ENCODE data around the gene ARSG. TPM values are rescaled to one million over a fixed set of nuclear protein-coding genes. Genes with fewer than 3 reads are reported as not detected.

The ARSG gene
- total RNA-seq, 2 experiments from 2014 or later, result 26.1 to 53.0 TPM

DNA sequence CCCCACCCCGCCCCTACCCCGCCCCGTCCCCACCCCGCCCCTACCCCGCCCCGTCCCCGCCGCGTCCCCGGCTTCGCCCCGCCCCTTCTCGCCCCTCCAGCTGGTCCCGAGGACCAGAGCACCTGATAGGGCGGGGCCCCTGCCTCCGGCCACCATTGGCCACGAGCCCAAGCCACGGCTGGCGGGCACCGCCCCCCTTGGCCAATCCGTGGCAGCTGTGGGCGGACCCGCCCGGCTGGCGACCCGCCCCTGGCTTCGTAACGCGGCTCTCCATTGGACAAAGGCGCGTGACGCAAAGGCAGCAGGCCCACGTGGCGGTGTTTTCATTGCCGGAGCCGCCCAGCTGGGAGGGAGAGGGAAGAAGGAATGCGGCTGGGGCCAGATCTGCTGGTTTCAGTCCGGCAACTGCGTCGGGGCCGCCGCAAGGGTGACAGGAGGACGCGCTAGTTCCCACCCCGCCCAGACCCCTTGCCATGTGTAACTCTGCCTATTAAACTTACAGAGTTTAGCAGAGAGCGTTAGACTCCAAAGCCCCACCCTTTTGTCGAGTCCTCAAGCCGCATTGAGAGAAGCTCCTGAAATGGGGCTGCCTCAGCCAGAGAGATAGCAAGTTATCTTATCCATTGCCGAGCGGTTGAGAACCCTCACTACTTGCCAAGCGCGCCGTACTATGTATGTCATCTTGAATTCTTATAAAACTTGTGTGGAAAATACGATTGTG is 166.4 kb downstream of the ARSG start:
- intact Hi-C loops (cut with micrococcal nuclease; ENCODE audit: unreplicated experiment), result loop anchor here (1.0 to 2.0 kb wide), 3 partner anchors 16 to 275 kb away; partner anchors contain the start of genes ARSG and SLC16A6
- ChIA-PET POLR2A (interaction anchor here (0.5 to 7.6 kb wide), 33 partner anchors 9 to 865 kb away, joined by 3 to 138 read pairs (median 6); partner anchors contain the start of genes AMZ2, ARSG and SLC16A6), CTCF (ENCODE audit: unreplicated experiment) (interaction anchor here (0.5 to 1.2 kb wide), 8 partner anchors 8 to 285 kb away, joined by 3 to 8 read pairs (median 4); no protein-coding TSS in a partner anchor)
- Histone ChIP-seq H4K20me1 (ENCODE audit: insufficient read depth, low read length) (no peaks in the 10 kb centered on the region), H3K36me3 (ENCODE audit: insufficient read depth, low read length) (no peaks in the 10 kb centered on the region), H2AFZ (ENCODE audit: low read length) (peak overlapping the region; percentile 84; the same call in 1 of the 2 replicates), H3K9me2 (ENCODE audit: insufficient read depth, low read length) (no peaks in the 10 kb centered on the region), H3K4me2 (ENCODE audit: low read length) (peak overlapping the region; percentile 92), H3K27ac (ENCODE audit: low read depth, low read length, poor library complexity, severe bottlenecking) (peak overlapping the region; percentile 83), H3K9me3 (ENCODE audit: low read length) (no peaks in the 10 kb centered on the region), H3K4me1 (ENCODE audit: insufficient read depth, low read length, poor library complexity, severe bottlenecking) (peaks cover 73% of the 10 kb centered on the region), H3K79me2 (ENCODE audit: insufficient read depth, low read depth, low read length) (peaks cover 7% of the 10 kb centered on the region; the same call in 1 of the 2 replicates), H3K4me3 (ENCODE audit: low read depth, low read length, poor library complexity, severe bottlenecking) (peak overlapping the region; percentile 67)
- BruUV-seq (replicated peaks), result no TSS peak
- peak; percentile 100 for DNase-seq (ENCODE audit: low spot score)
- no peak for TF ChIP-seq EZH2phosphoT487 (IDR thresholded peaks at IDR 0.05; ENCODE audit: borderline replicate concordance, low read depth, low read length)
- TF ChIP-seq, protein P1, sequence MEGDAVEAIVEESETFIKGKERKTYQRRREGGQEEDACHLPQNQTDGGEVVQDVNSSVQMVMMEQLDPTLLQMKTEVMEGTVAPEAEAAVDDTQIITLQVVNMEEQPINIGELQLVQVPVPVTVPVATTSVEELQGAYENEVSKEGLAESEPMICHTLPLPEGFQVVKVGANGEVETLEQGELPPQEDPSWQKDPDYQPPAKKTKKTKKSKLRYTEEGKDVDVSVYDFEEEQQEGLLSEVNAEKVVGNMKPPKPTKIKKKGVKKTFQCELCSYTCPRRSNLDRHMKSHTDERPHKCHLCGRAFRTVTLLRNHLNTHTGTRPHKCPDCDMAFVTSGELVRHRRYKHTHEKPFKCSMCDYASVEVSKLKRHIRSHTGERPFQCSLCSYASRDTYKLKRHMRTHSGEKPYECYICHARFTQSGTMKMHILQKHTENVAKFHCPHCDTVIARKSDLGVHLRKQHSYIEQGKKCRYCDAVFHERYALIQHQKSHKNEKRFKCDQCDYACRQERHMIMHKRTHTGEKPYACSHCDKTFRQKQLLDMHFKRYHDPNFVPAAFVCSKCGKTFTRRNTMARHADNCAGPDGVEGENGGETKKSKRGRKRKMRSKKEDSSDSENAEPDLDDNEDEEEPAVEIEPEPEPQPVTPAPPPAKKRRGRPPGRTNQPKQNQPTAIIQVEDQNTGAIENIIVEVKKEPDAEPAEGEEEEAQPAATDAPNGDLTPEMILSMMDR (conservative IDR thresholded peaks at IDR 0.05; ENCODE audit: low read length), result no peak

DNA sequence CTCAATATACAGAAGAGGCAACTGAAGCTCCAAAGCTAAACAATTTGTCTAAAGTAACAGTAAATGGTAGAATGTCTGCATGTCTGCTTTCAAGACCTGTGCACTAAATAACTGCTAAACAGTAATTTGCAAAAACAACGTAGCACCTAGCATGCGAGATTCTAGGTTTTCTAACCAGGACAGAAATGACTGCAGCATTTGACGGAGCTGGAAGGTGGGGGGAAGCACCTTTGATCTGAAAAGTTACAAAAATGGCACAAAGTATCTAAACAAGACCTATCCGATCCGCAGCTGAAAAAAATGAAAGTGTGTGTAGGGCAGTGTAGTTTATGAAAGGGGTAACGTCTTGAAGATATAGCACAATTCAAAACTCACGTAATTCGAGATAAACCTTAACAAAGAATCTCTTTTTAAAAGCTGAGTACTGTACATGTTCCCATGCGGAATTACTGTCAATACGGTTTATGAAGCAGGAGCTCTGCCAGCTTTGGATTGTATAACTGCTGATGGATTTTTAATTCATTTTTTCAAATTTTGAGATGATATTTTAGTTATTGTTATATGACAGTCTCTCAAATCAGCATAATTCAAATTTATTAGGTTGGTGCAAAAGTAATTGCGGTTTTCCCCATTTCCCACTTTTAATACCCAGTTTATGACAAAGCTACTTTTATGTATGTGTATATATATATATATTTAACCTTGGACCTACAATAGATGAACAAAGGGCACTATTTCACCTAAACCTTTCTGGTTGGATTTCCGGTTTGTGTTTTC is 167.2 kb downstream of the ARSG start:
- Histone ChIP-seq H3K79me2 (ENCODE audit: insufficient read depth, low read depth, low read length) (peaks cover 7% of the 10 kb centered on the region; the same call in 1 of the 2 replicates), H3K27ac (ENCODE audit: low read depth, low read length, poor library complexity, severe bottlenecking) (peak overlapping the region; percentile 83), H3K36me3 (ENCODE audit: insufficient read depth, low read length) (no peaks in the 10 kb centered on the region), H4K20me1 (ENCODE audit: insufficient read depth, low read length) (no peaks in the 10 kb centered on the region), H2AFZ (ENCODE audit: low read length) (peak overlapping the region; percentile 84), H3K9me3 (ENCODE audit: low read length) (no peaks in the 10 kb centered on the region), H3K4me3 (ENCODE audit: low read depth, low read length, poor library complexity, severe bottlenecking) (peak overlapping the region; percentile 67), H3K9me2 (ENCODE audit: insufficient read depth, low read length) (no peaks in the 10 kb centered on the region), H3K4me1 (ENCODE audit: insufficient read depth, low read length, poor library complexity, severe bottlenecking) (peaks cover 78% of the 10 kb centered on the region), H3K4me2 (ENCODE audit: low read length) (peak overlapping the region; percentile 92)
- POLR2A ChIA-PET, result interaction anchor here (0.5 to 7.6 kb wide), 33 partner anchors 8 to 746 kb away, joined by 3 to 138 read pairs (median 6); partner anchors contain the start of genes AMZ2, ARSG and SLC16A6
- BruUV-seq (replicated peaks), result TSS peak; percentile 90
- TF ChIP-seq, protein P1 (conservative IDR thresholded peaks at IDR 0.05; ENCODE audit: low read length), result no peak
- no peak for TF ChIP-seq EZH2phosphoT487 (IDR thresholded peaks at IDR 0.05; ENCODE audit: borderline replicate concordance, low read depth, low read length)
- CTCF ChIA-PET (ENCODE audit: unreplicated experiment), result interaction anchor here (0.9 to 1.3 kb wide), 7 partner anchors 8 to 286 kb away, joined by 3 to 4 read pairs (median 3); no protein-coding TSS in a partner anchor
- DNase-seq (ENCODE audit: low spot score), result peak; percentile 37
- intact Hi-C loops (cut with micrococcal nuclease; ENCODE audit: unreplicated experiment), result loop anchor here (2.0 kb wide), 1 partner anchor 168 kb away; the partner anchor contains the start of genes ARSG and SLC16A6
